ENCODE results near the gene DTWD1.
"Not testable (repeated sequence)": the region's sequence is repeated elsewhere in the genome, so short reads cannot be mapped to it uniquely, and the experiment has no call there.

DTWD1 gene

GRCh38 chr15:49646891-49647290, 26.0 kb downstream of the DTWD1 start:
- no peak for DNase-seq

GRCh38 chr15:49649987-49650386, 29.1 kb downstream of the DTWD1 start:
- no peak for DNase-seq

GRCh38 chr15:49650676-49651075, 29.8 kb downstream of the DTWD1 start:
- no peak for DNase-seq

GRCh38 chr15:49652922-49653321, 32.1 kb downstream of the DTWD1 start:
- DNase-seq: no peak

DNA sequence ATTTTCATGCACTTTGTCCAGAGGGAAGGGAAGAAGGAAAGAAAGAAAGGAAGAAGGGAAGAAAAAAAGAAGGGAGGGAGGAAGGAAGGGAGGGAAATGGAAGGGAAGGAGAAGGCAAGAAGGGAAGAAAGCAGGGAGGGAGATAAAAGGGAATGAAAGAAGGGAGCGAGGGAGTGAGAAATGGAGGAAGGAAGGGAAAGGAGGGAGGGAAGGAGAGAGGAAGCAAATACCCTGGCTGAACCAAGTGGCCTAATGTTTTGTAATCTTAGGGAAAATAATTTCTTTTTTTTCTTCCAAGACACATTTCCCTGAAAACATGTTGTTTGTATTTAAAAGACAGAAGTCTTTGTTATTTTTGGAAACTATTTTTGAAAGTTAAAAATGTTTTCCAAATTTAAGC, 35.9 kb downstream of the DTWD1 start:
- DNase-seq: no peak

GRCh38 chr15:49664716-49665115, 43.9 kb downstream of the DTWD1 start:
- no peak for DNase-seq

DNA sequence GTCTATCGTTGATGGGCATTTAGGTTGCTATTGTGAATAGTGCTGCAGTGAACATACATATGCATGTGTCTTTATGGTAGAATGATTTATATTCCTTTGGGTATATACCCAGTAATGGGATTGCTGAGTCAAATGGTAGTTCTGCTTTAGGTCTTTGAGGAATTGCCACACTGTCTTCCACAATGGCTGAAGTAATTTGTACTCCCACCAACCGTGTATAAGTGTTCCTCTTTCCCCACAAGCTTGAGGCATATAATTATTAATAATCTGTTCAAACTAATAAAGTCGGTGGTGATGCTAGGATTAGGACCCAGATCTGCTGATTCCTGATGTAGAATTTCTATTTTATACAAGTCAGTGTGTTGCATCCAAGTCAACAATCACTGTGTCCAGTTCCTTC, 45.6 kb downstream of the DTWD1 start:
- DNase-seq: not testable (repeated sequence)

GRCh38 chr15:49669288-49669687, 48.4 kb downstream of the DTWD1 start:
- DNase-seq: no peak

DNA sequence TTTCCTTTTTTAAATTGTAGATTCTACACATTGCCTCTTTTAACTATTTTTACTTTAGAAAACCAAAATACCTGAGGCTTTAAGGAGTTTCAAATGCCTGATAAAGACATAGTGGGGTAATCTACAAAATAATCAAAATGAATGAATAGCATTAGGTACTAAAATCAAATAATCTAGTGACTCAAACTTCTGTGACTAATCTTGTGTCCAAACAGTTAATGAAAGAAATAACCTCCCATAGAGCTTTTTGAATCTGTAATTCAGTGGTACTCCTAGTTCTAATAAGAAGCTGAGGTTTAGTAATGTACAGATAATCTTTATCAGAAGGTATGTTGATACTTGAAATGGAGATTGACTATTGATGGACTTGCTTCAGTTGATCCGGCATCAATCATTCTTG, 53.0 kb downstream of the DTWD1 start:
- no peak for DNase-seq

GRCh38 chr15:49674370-49674769, 53.5 kb downstream of the DTWD1 start:
- DNase-seq: no peak

- DNase-seq: no peak
These were observed 54.2 kb downstream of the DTWD1 start for GRCh38 chr15:49675041-49675440.

- no peak for DNase-seq
These were observed 57.8 kb downstream of the DTWD1 start for GRCh38 chr15:49678655-49679054.

DNA sequence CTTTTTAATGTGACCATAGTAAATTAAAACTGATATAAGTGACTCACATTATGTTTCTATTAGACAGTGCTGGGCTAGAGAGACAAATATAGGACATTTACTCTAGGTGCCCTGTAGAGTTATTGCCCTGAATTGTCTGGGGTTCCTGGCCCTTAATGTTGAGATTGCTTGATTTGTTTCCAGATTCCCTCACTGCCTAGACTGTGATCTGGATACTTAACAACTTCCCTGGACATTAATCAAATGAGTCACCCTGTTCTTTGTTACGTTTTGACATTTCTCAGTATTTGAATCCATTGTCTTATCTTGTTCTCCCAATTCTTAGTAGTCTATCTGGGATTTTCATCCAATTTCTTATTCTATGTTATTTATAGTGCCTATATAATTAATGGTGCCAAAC, 65.8 kb downstream of the DTWD1 start:
- no peak for DNase-seq

GRCh38 chr15:49688135-49688790, 67.4 kb downstream of the DTWD1 start:
- no peak for DNase-seq

DNA sequence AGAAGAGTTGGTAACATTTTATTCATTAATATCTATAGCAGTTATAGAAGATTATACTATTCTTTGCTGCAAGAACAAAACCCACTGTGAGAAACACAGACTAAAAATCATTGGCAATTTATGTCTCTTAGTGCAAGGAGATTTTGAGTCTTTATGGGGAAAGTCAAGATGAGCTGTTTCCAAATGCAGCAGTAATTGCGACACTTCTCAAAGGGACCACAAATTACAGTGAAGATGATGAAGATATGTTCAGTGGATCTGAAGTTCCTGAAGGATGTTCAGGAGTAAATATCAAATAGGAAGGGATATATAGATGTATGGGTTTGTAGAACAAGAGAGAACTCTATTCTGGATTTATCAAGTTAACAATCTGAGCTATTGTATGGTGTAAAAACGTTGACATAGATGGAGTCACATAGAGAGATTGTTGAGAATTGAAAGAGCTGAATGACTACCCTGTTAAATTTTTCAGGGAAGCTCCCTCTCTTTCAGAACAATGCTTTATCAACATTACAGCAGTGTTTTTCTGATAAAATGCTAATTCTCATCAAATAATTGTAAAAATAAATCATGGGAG, 71.8 kb downstream of the DTWD1 start:
- no peak for DNase-seq

DNA sequence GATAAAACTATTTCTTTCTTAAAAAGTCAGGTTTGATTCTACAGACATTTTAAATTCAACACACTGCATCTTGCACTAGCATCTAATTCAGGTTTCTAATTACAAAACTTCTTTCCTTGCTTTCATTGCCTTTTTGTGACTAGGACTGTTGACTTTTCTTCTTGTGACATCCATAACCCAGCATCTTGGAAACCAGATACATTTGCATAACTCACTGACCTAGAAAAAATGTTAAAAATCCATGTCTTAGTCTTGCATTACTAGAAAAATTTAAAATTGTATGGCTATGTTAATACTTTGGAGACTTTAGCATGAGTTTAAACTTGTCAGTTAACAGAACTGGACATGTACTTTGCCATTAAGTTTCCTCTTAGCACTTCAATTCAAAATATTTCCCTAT, 72.7 kb downstream of the DTWD1 start:
- no peak for DNase-seq

DNA sequence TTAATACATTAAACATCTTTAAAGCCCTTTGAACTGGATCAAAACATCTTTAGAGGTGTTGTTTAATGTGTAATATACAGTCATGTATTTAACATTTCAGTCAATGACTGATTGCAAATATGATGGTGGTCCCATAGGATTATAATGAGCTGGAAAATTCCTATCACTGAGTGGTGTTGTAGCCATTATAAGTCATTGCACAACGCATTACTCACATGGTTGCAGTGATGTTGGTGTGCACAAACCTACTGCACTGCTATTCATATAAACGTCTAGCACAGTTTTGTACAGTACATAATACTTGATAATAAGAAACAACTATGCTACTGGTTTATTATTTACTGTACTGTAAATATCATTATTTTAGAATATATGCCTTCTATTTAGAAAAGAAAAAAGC, 75.6 kb downstream of the DTWD1 start:
- no peak for DNase-seq

DNA sequence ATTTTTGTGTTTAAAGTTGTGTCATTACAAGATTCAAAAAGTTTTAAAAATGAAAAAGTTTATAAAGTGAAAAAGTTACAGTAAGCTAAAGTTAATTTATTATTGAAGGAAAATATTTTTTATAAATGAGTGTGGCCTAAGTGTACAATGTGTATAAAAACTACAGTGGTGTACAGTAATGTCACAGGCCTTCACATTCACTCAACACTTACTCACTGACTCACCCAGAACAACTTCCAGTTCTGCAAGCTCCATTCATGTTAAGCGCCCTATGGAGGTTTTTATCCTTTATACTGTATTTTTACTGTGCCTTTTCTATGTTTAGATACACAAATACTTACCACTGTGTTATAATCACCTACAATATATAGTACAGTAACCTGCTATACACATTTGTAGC, 76.3 kb downstream of the DTWD1 start:
- no peak for DNase-seq

DNA sequence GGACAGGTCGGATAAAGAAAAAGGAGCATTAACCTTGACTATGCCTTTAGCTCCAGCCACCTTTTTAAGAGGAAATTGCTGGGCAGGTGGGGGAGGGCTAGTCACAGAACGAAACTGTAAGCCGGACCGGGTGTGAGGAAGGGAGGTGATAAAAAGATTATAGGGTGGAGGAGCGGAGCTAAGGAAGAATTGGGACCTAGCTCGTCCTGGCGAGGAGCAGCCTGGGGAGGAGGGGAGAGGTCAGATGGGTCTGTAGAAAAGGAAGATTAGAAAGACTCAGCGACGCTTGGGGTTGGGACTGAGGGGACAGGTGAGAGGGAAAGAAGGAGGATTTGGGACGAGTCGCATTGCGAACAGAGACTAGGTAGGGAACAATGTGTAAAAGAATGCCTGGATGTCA, 82.1 kb downstream of the DTWD1 start:
- not testable (repeated sequence) for DNase-seq

Measured in stimulated activated CD4-positive, alpha-beta T cell treated with anti-CD3 and anti-CD28 coated beads, Interleukin-4, amount 100 ng/mL, for 24 hours (primary cell).